ENCODE data around the gene FAM234A.

DNA sequence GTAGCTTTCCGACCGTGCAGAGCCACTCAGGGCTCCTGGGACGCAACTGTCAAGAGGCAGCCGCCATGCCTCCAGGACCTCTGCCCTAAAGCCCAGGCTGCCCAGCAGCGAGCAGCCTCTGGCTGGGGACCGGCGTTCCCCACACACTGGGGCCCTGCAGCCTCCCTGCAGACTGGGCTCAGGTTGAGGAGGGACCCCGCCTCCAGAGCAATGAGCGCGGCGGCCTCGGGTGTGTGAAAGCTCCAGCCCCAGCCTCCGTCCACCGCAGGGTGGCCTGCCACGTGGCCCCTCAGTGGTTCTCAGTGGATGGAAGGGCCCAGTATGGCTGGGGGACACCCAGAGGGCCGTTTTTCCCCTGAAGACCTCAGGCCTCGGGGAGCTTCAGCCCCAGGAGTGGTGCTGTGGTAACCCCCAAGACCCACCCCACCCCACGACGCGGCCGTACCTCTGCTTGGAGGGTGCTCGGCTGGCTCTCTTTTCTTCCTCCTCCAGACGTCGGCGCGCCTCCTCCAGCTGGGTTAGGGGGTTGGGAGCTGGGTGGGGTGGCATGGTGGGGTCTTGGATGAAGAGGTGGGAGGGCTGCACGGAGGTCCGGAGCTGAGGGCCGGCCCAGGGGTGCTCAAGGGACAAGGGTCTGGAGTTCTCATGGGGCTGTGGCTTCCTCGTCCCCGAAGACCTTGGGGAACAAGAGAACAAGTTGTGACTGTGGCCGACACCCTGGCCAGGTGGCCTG lies 58.6 kb downstream of the FAM234A start:
- TF ChIP-seq SP1 (IDR thresholded peaks at IDR 0.05) (no peak), SUZ12 (IDR thresholded peaks at IDR 0.05) (no peak), ARNT (IDR thresholded peaks at IDR 0.05) (no peak), NFRKB (IDR thresholded peaks at IDR 0.05) (no peak), FOXK2 (IDR thresholded peaks at IDR 0.05) (no peak), FOXA1 (IDR thresholded peaks at IDR 0.05) (no peak), CTBP1 (IDR thresholded peaks at IDR 0.05; ENCODE audit: borderline replicate concordance) (no peak)
